ENCODE data around the gene KPNA2.
"Not testable (repeated sequence)": the region's sequence is repeated elsewhere in the genome, so short reads cannot be mapped to it uniquely, and the experiment has no call there.

KPNA2 gene

GRCh38 chr17:68061512-68062313 lies 26.2 kb downstream of the KPNA2 start:
- DNase-seq, result no peak

- DNase-seq, result not testable (repeated sequence)
These were observed 29.8 kb downstream of the KPNA2 start for GRCh38 chr17:68065366-68065765.

DNA sequence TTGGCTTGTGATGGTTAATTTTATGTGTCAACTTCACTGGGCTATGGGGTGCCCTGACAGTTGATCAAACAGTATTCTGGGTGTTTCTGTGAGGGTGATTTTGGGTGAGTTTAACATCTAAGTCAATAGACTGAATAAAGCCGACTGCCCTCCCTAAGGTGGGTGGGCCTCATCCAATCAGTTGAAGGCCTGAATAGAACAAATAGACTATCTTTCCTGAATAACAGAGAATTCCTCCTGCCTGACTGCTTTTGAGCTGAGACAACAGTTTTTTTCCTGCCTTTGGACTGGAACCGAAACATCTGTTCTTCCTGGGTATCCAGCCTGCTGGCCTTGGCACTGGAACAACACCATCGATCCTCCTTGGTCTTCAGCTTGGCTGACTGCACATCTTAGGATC lies 33.0 kb downstream of the KPNA2 start:
- DNase-seq, result not testable (repeated sequence)

- DNase-seq, result not testable (repeated sequence)
These were observed 35.3 kb downstream of the KPNA2 start for GRCh38 chr17:68070582-68071444.

- no peak for DNase-seq
These were observed 38.7 kb downstream of the KPNA2 start for GRCh38 chr17:68074279-68074678.

- not testable (repeated sequence) for DNase-seq
These were observed 40.5 kb downstream of the KPNA2 start for GRCh38 chr17:68075953-68076607.

DNA sequence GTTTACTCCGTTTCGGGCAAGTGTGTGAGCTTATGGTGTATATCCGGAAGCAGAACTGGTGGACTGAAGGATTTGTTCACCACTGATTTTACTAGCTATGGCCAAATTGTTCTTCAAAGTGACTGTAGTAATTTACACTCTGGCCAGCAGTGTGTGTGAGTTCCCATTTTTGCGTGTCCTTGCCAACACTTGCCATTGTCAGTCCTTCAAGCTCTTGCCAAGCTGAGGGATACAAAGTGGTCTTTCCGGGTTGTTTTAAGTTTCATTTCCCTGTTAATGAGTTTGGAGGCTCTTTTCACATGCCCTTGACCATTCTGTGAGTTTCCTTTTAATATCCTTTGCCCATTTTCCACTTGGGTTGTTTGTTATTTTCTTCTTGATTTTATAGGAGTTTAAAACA lies 42.0 kb downstream of the KPNA2 start:
- not testable (repeated sequence) for DNase-seq

GRCh38 chr17:68080411-68081150 lies 45.0 kb downstream of the KPNA2 start:
- DNase-seq, result no peak

- DNase-seq, result not testable (repeated sequence)
These were observed 46.0 kb downstream of the KPNA2 start for GRCh38 chr17:68081305-68082265.

GRCh38 chr17:68085771-68086381 lies 50.3 kb downstream of the KPNA2 start:
- no peak for DNase-seq

GRCh38 chr17:68086666-68087065 lies 51.1 kb downstream of the KPNA2 start:
- not testable (repeated sequence) for DNase-seq

DNA sequence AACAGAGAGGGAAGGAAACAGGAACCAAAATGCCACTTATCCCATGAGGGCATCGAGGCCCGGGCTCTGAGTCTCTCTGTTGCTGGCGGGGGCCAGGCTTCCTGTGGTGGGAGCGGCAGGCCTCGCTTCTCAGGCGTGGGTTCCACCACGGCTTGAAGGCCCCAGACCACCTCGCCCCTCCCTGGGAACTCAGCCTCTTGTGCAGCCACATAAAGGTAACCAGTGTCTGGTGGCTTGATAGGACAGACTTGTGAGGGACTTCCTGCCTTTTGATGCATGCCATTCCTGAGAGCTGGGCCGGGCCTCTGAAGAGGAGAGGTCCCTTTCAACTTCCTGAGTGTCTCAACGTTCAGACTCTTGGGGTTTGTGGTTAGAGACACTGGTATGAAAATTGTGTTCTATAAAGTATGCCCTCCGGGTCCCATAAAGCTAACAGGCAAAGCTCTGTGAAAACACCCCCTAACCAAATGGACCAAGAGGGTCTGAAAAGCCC lies 51.6 kb downstream of the KPNA2 start:
- not testable (repeated sequence) for DNase-seq

GRCh38 chr17:68087851-68088250 lies 52.3 kb downstream of the KPNA2 start:
- no peak for DNase-seq

GRCh38 chr17:68089881-68090280 lies 54.3 kb downstream of the KPNA2 start:
- DNase-seq, result no peak

DNA sequence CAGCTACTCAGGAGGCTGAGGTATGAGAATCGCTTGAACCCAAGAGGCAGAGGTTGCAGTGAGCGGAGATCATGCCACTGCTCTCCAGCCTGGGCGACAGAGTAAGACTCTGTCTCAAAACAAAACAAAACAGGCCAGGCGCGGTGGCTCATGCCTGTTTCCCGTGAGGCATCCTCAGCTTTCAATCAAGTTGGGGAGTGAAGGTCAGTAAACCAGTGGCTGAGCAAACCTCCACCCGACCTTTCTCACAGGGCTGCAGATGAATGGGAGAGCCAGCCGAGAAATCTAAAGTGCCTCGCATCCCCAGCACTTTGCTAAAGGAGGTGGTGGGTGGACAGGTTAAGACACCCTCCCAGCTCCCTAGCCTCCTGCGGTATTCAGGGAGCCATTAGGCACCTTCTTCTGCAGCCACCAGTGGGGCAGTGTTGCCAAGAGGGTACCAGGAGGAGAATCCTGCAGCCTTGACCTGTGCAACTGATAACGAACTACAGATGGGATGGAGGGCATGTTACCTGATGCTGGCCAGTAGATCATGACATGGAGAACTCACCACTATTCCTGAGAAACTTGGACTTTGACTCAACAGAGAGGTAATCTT lies 59.0 kb downstream of the KPNA2 start:
- no peak for DNase-seq

- no peak for DNase-seq
These were observed 59.8 kb downstream of the KPNA2 start for GRCh38 chr17:68095205-68095811.

DNA sequence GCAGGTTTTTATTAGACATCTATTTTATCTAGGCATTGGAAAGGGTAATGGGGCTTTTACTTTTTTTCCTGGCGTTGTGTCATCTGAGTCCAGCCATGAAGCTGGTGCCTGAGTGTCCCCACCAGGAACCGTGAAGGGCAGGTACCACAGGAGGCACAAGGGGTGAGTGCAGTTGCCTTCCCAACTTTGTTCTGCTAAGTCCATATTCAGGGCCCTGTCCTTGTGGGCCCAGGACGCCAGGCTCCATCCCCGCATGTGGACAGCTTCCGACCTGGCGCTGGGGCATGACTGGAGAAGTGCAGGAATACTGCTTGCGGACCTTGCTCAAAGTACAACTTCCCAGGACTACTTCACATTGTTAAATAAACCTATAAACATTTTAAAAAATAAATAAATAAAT lies 60.6 kb downstream of the KPNA2 start:
- DNase-seq, result no peak

Data from NCI-H1694 treated with DMSO at 0.1 percent for 48 hours (cell line).